Keratinocyte (primary cell): ENCODE measurements around the gene DNAJC12.

ENCODE experiments used
- CTCF ChIP-seq, 3 experiments: IDR thresholded peaks in 1 of 3; conservative IDR thresholded peaks in 1 of 3; optimal IDR thresholded peaks in 1 of 3; 2 replicates in 2 of 3; 3 replicates in 1 of 3; pipeline versions ENCODE3 to v1.5.1; 2011; ENCODE audit warnings: low read length in 3 of 3, mild to moderate bottlenecking in 3 of 3, moderate library complexity in 2 of 3, control low read depth in 1 of 3, inconsistent platforms in 1 of 3; ENCODE audit not compliant: insufficient read depth in 2 of 3; ENCODE audit errors: extremely low read depth in 1 of 3
- EZH2 ChIP-seq: IDR thresholded peaks from one replicate; pipeline ENCODE4 v1.6.1; 2012; ENCODE audit warnings: inconsistent platforms, mild to moderate bottlenecking, low read length, moderate library complexity

GRCh38 chr10:67864607-67865371, 26.8 kb upstream of the DNAJC12 start:
- TF ChIP-seq CTCF (optimal IDR thresholded peaks at IDR 0.05 in 1 of 3, IDR thresholded peaks at IDR 0.05 in 1 of 3, conservative IDR thresholded peaks at IDR 0.05 in 1 of 3; ENCODE audit: extremely low read depth in 1 of 3, insufficient read depth in 2 of 3, low read length in 3 of 3) (no peak), EZH2 (no peak)
